B cell (primary cell): ENCODE results near the gene HDAC6. TPM values are rescaled to one million over a fixed set of nuclear protein-coding genes. Genes with fewer than 3 reads are reported as not detected.
"Not testable (repeated sequence)": the region's sequence is repeated elsewhere in the genome, so short reads cannot be mapped to it uniquely, and the experiment has no call there.

Source experiments
- ATAC-seq: fragments of 200-7000 bp; cut with Tn5 transposase; one replicate; pipeline ENCODE4 v1.10.0; 2021; ENCODE audit warnings: low read depth, mild to moderate bottlenecking, moderate number of reproducible peaks, moderate library complexity
- CTCF ChIA-PET: fragments of 350-600 bp; sonication (Branson Sonifier 250); formaldehyde crosslinking; loops from one replicate; lab custom pipeline; 2021; ENCODE audit warnings: antibody characterized with exemption, inconsistent platforms; lab: Charles Lee
- POLR2A ChIA-PET: fragments of 350-600 bp; sonication (Branson Sonifier 250); formaldehyde crosslinking; loops from one replicate; lab custom pipeline; 2021; ENCODE audit warnings: antibody characterized with exemption; lab: Charles Lee
- DNase-seq: peaks from one replicate; pipeline ENCODE4 v3.0.0; 2013
- H2AFZ ChIP-seq: 2 replicates; pipeline ENCODE4 v1.6.1; 2012; ENCODE audit warnings: mild to moderate bottlenecking, low read depth, low read length; ENCODE audit not compliant: insufficient read depth, poor library complexity, severe bottlenecking
- H3K27ac ChIP-seq, 2 donors: 1 replicate in 1 of 2; 2 replicates in 1 of 2; pipeline ENCODE4 v1.5.1; 2012 to 2013; ENCODE audit warnings: low read length in 2 of 2, mild to moderate bottlenecking in 2 of 2, moderate library complexity in 1 of 2
- H3K27me3 ChIP-seq, 4 experiments: fragments of 200-600 bp in 1 of 4; sonication (generic) in 1 of 4; replicated peaks in 1 of 4; 1 replicate in 2 of 4; 2 replicates in 2 of 4; pipeline versions ENCODE4 v1.6.1 to v1.7.0; 2013 to 2016; ENCODE audit warnings: low read length in 3 of 4, mild to moderate bottlenecking in 2 of 4, mixed read lengths in 1 of 4, moderate library complexity in 1 of 4; ENCODE audit not compliant: insufficient read depth in 4 of 4, control insufficient read depth in 3 of 4; ENCODE audit errors: control extremely low read depth in 1 of 4
- H3K36me3 ChIP-seq, 2 experiments: replicated peaks in 1 of 2; 1 replicate in 1 of 2; 2 replicates in 1 of 2; pipeline versions ENCODE4 v1.6.1 to v1.7.1; 2013; ENCODE audit warnings: low read length in 1 of 2; ENCODE audit not compliant: insufficient read depth in 2 of 2, control insufficient read depth in 1 of 2; ENCODE audit errors: control extremely low read depth in 1 of 2, extremely low read depth in 1 of 2
- H3K4me1 ChIP-seq, 2 donors: fragments of 200-600 bp in 1 of 2; sonication (generic) in 1 of 2; 1 replicate in 1 of 2; 2 replicates in 1 of 2; pipeline versions ENCODE4 v1.5.1 to v1.6.1; 2013 to 2017; ENCODE audit warnings: low read length in 2 of 2; ENCODE audit not compliant: control insufficient read depth in 2 of 2, insufficient read depth in 2 of 2
- H3K4me2 ChIP-seq: replicated peaks from 2 replicates; pipeline ENCODE3; 2012; ENCODE audit warnings: mild to moderate bottlenecking, low read depth, low read length; ENCODE audit not compliant: poor library complexity, severe bottlenecking
- H3K4me3 ChIP-seq, 5 experiments: fragments of 200-600 bp in 1 of 5; sonication (generic) in 1 of 5; 1 replicate in 3 of 5; 2 replicates in 2 of 5; pipeline versions ENCODE4 v1.5.1 to v1.7.0; 2011 to 2016; ENCODE audit warnings: low read length in 4 of 5, mild to moderate bottlenecking in 4 of 5, low read depth in 2 of 5, control low read depth in 1 of 5, moderate library complexity in 1 of 5; ENCODE audit not compliant: insufficient read depth in 1 of 5; ENCODE audit errors: control extremely low read depth in 1 of 5, extremely low read depth in 1 of 5
- H3K79me2 ChIP-seq: fragments of 200-600 bp; sonication (generic); one replicate; pipeline ENCODE4 v1.6.0; 2016; ENCODE audit warnings: low read length; ENCODE audit not compliant: control insufficient read depth, insufficient read depth
- H3K9ac ChIP-seq: fragments of 200-600 bp; sonication (generic); 2 replicates; pipeline ENCODE4 v1.6.1; 2017; ENCODE audit warnings: mild to moderate bottlenecking, low read length, moderate library complexity
- H3K9me3 ChIP-seq, 3 donors: one replicate each; pipeline versions ENCODE4 v1.6.1 to v1.7.1; 2013; ENCODE audit warnings: low read length in 2 of 3; ENCODE audit not compliant: control insufficient read depth in 2 of 3, insufficient read depth in 1 of 3; ENCODE audit errors: control extremely low read depth in 1 of 3
- H4K20me1 ChIP-seq: 2 replicates; pipeline ENCODE4 v1.6.0; 2012; ENCODE audit warnings: mild to moderate bottlenecking, low read length; ENCODE audit not compliant: insufficient read depth, control insufficient read depth, poor library complexity, severe bottlenecking
- H3K27ac Mint-ChIP-seq: one replicate; pipeline ENCODE4 v1.8.0; 2021; ENCODE audit warnings: mixed read lengths
- H3K27me3 Mint-ChIP-seq: one replicate; pipeline ENCODE4 v1.8.0; 2021; ENCODE audit warnings: mixed read lengths
- H3K4me1 Mint-ChIP-seq: one replicate; pipeline ENCODE4 v1.8.0; 2021; ENCODE audit warnings: mixed read lengths
- H3K4me3 Mint-ChIP-seq: one replicate; pipeline ENCODE4 v1.8.0; 2021; ENCODE audit warnings: mixed read lengths
- H3K9me3 Mint-ChIP-seq: one replicate; pipeline ENCODE4 v1.8.0; 2022; ENCODE audit warnings: mixed read lengths; ENCODE audit not compliant: insufficient read depth
- EZH2 ChIP-seq: IDR thresholded peaks from 2 replicates; pipeline ENCODE4 v1.6.1; 2012; ENCODE audit warnings: borderline replicate concordance, low read depth, mild to moderate bottlenecking, moderate library complexity, low read length; ENCODE audit not compliant: insufficient read depth, poor library complexity, severe bottlenecking
- WGBS: methylation state at CpG from one replicate; pipeline ENCODE4 v1.1.5; 2013; ENCODE audit warnings: missing lambda C conversion rate; ENCODE audit not compliant: insufficient coverage; 5-methylcytosine and 5-hydroxymethylcytosine counted together
- intact Hi-C: fragments of 100-400 bp; cut with micrococcal nuclease; formaldehyde crosslinking; loops from one replicate; pipeline ENCODE4 v1.10.0; 2022
- polyA plus RNA-seq: library from polyadenylated mRNA; depleted of rRNA; stranded (reverse); fragments of >200 nt; gene quantifications from 2 replicates; pipeline ENCODE4 v1.2.3, GENCODE V29; 2012
- total RNA-seq, 2 donors: library from RNA; stranded (reverse); fragments of 120-200 nt in 1 of 2; gene quantifications; 1 replicate in 1 of 2; 2 replicates in 1 of 2; pipeline versions ENCODE4 v1.2.3 to v1.2.4, GENCODE V29; 2013 to 2022
- TF ChIP-seq, protein P1 (sequence below): fragments of 200-600 bp; IDR thresholded peaks from one replicate; pipeline ENCODE4 v1.8.0; 2022; ENCODE audit warnings: antibody characterized with exemption, mild to moderate bottlenecking

Gene HDAC6
- total and polyA plus RNA-seq, 2 donors (not counting 1 experiment from before 2014, with no cell fraction given) = 125 to 168 TPM

DNA sequence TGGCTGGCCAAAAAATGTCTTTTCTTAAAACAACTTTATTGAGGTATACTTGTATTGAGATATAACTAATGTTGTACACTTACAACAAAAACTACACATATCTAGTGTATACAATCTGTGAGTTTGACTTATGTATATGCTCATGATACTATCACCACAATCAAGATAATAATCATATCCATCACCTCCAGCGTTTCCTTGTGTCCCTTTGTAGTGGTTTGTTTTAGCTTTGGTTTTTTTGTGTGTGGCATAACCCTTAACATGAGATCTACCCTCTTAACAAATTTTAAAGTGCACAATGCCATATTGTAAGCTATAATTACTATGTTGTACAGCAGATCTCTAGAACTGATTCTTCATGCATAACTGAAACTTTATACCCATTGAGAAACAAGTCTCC, 47.0 kb downstream of the HDAC6 start:
- intact Hi-C loops = no loop called here
- Histone ChIP-seq H3K79me2 (no peaks in the 10 kb centered on the region), H3K4me2 (no peak overlapping the region), H3K9me3 (no peaks in the 10 kb centered on the region), H3K9ac (no peak overlapping the region), H4K20me1 (no peaks in the 10 kb centered on the region), H2AFZ (no peak overlapping the region), H3K27me3 (no peaks in the 10 kb centered on the region), H3K36me3 (no peaks in the 10 kb centered on the region), H3K4me3 (no peak overlapping the region), H3K4me1 (no peaks in the 10 kb centered on the region), H3K27ac (no peak overlapping the region)
- Mint-ChIP-seq H3K4me1 (no peaks in the 10 kb centered on the region), H3K4me3 (no peak overlapping the region), H3K9me3 (no peaks in the 10 kb centered on the region), H3K27me3 (peaks cover 5% of the 10 kb centered on the region), H3K27ac (no peak overlapping the region)
- POLR2A ChIA-PET = no interaction called here
- CTCF ChIA-PET = no interaction called here
- no CpG with 5 or more reads among the region's 1 CpG for WGBS
- DNase-seq (no peak), ATAC-seq (no peak)
- no peak for TF ChIP-seq EZH2
- TF ChIP-seq, protein P1, sequence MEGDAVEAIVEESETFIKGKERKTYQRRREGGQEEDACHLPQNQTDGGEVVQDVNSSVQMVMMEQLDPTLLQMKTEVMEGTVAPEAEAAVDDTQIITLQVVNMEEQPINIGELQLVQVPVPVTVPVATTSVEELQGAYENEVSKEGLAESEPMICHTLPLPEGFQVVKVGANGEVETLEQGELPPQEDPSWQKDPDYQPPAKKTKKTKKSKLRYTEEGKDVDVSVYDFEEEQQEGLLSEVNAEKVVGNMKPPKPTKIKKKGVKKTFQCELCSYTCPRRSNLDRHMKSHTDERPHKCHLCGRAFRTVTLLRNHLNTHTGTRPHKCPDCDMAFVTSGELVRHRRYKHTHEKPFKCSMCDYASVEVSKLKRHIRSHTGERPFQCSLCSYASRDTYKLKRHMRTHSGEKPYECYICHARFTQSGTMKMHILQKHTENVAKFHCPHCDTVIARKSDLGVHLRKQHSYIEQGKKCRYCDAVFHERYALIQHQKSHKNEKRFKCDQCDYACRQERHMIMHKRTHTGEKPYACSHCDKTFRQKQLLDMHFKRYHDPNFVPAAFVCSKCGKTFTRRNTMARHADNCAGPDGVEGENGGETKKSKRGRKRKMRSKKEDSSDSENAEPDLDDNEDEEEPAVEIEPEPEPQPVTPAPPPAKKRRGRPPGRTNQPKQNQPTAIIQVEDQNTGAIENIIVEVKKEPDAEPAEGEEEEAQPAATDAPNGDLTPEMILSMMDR = no peak

DNA sequence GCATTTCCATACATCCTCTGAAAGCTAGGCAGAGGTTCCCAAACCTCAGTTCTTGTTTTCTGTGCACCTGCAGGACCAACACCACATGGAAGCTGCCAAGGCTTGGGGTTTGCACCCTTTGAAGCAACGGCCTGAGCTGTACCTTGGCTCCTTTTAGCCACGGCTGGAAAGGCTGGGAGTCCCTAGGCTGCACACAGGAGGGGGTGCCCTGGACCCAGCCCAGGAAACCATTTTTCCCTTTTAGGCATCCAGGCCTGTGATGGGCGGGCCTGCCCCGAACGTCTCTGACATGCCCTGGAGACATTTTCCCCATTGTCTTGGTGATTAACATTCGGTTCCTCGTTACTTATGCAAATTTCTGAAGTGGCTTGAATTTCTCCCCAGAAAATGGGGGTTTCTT, 51.0 kb downstream of the HDAC6 start:
- ChIA-PET POLR2A (no interaction called here), CTCF (no interaction called here)
- H3K4me1 ChIP-seq = no peaks in the 10 kb centered on the region
- no peaks in the 10 kb centered on the region for H3K9me3 Mint-ChIP-seq
- H3K27ac ChIP-seq = no peak overlapping the region
- no peak overlapping the region for H3K4me2 ChIP-seq
- no peak overlapping the region for H3K27ac Mint-ChIP-seq
- no peak overlapping the region for H3K9ac ChIP-seq
- H3K79me2 ChIP-seq = no peaks in the 10 kb centered on the region
- H3K27me3 Mint-ChIP-seq = peaks cover 13% of the 10 kb centered on the region
- no peaks in the 10 kb centered on the region for H4K20me1 ChIP-seq
- no peaks in the 10 kb centered on the region for H3K9me3 ChIP-seq
- no peaks in the 10 kb centered on the region for H3K27me3 ChIP-seq
- TF ChIP-seq, protein P1 = no peak
- no peak for TF ChIP-seq EZH2
- intact Hi-C loops = no loop called here
- 100% methylated on average over 2 of the region's 7 CpGs for WGBS
- ATAC-seq (no peak), DNase-seq (no peak)
- no peak overlapping the region for H2AFZ ChIP-seq
- no peak overlapping the region for H3K4me3 ChIP-seq
- H3K4me1 Mint-ChIP-seq = no peaks in the 10 kb centered on the region
- H3K36me3 ChIP-seq = no peaks in the 10 kb centered on the region
- no peak overlapping the region for H3K4me3 Mint-ChIP-seq

DNA sequence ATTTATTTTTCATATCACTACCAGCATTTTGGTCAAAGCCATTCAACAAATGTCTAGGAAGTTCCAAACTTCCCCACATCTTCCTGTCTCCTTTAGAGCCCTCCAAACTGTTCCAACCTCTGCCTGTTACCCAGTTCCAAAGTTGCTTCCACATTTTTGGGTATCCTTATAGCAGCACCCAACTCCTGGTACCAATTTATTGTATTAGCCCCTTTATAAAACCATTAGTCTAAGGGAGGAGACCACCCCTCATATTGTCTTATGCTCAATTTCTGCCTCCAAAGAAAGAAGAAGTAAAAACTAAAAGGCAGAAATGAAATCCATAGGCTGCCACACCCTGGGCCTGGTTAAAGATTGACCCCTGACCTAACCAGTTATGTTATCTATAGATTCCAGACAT, 51.6 kb downstream of the HDAC6 start:
- H3K27me3 ChIP-seq, H3K4me1 Mint-ChIP-seq, POLR2A ChIA-PET, intact Hi-C loops, H3K4me2 ChIP-seq, H2AFZ ChIP-seq, H3K9me3 ChIP-seq, H3K36me3 ChIP-seq, H3K4me3 ChIP-seq, H3K9me3 Mint-ChIP-seq, H3K4me1 ChIP-seq, ATAC-seq, H3K27ac ChIP-seq, CTCF ChIA-PET, DNase-seq, H3K27ac Mint-ChIP-seq, H4K20me1 ChIP-seq, H3K4me3 Mint-ChIP-seq, H3K79me2 ChIP-seq, H3K9ac ChIP-seq: not testable (repeated sequence)
- H3K27me3 Mint-ChIP-seq = peaks cover 13% of the 10 kb centered on the region
